HepG2 (cell line): ENCODE results near the gene VDR. TPM values are rescaled to one million over a fixed set of nuclear protein-coding genes. Genes with fewer than 3 reads are reported as not detected.

Experiments
- AFF4 ChIP-seq: sonication (generic); formaldehyde crosslinking; IDR thresholded peaks from 2 replicates; pipeline ENCODE4 v1.4.0; 2020; ENCODE audit warnings: missing genetic modification reagents
- ESRRA ChIP-seq: sonication (generic); formaldehyde crosslinking; IDR thresholded peaks from 2 replicates; pipeline ENCODE4 v1.5.1; 2020; ENCODE audit warnings: mild to moderate bottlenecking, low read depth, missing genetic modification reagents
- GLMP ChIP-seq: sonication (generic); formaldehyde crosslinking; IDR thresholded peaks from 2 replicates; pipeline ENCODE4 v1.9.0; 2021; ENCODE audit warnings: missing genetic modification reagents, mild to moderate bottlenecking, borderline replicate concordance
- JUNB ChIP-seq: sonication (generic); formaldehyde crosslinking; IDR thresholded peaks from 2 replicates; pipeline ENCODE4 v1.8.0; 2022; ENCODE audit warnings: missing genetic modification reagents, mild to moderate bottlenecking, borderline replicate concordance
- MED8 ChIP-seq: sonication (generic); formaldehyde crosslinking; IDR thresholded peaks from 2 replicates; pipeline ENCODE4 v1.8.1; 2023; ENCODE audit warnings: mild to moderate bottlenecking, missing genetic modification reagents; ENCODE audit not compliant: insufficient replicate concordance
- NR2F1 ChIP-seq, 2 experiments: fragments of 450-650 bp in 1 of 2; formaldehyde crosslinking in 1 of 2; IDR thresholded peaks; 2 replicates each; pipeline versions ENCODE4 v1.5.0 to v1.6.1; 2016 to 2020; ENCODE audit warnings: mild to moderate bottlenecking in 1 of 2, missing compliant biosample characterization in 1 of 2, missing genetic modification reagents in 1 of 2, moderate library complexity in 1 of 2
- RBAK ChIP-seq: sonication (generic); formaldehyde crosslinking; IDR thresholded peaks from 2 replicates; pipeline ENCODE4 v1.5.1; 2020; ENCODE audit warnings: mild to moderate bottlenecking, missing genetic modification reagents
- SMAD1 ChIP-seq: sonication (generic); formaldehyde crosslinking; IDR thresholded peaks from 2 replicates; pipeline ENCODE4 v1.4.0; 2020; ENCODE audit warnings: missing genetic modification reagents, low read depth, mild to moderate bottlenecking, borderline replicate concordance
- TCF12 ChIP-seq, 2 experiments: fragments of 450-650 bp in 1 of 2; sonication (generic) in 1 of 2; formaldehyde crosslinking in 1 of 2; IDR thresholded peaks; 2 replicates each; pipeline versions ENCODE4 v1.6.1 to v1.8.0; 2017 to 2022; ENCODE audit warnings: antibody characterized with exemption in 1 of 2, mild to moderate bottlenecking in 1 of 2, missing genetic modification reagents in 1 of 2, moderate library complexity in 1 of 2
- ZBTB21 ChIP-seq: sonication (generic); formaldehyde crosslinking; IDR thresholded peaks from 2 replicates; pipeline ENCODE4 v1.4.0; 2020; ENCODE audit warnings: missing genetic modification reagents
- ZBTB40 ChIP-seq, 2 experiments: fragments of 450-650 bp in 1 of 2; sonication (generic) in 1 of 2; formaldehyde crosslinking in 1 of 2; IDR thresholded peaks; 2 replicates each; pipeline versions ENCODE4 v1.6.1 to v1.8.0; 2016 to 2022; ENCODE audit warnings: antibody characterized with exemption in 1 of 2, mild to moderate bottlenecking in 1 of 2, missing genetic modification reagents in 1 of 2
- ZNF367 ChIP-seq: sonication (generic); formaldehyde crosslinking; IDR thresholded peaks from 2 replicates; pipeline ENCODE4 v1.4.0; 2020; ENCODE audit warnings: missing genetic modification reagents, borderline replicate concordance
- ZSCAN21 ChIP-seq: sonication (generic); formaldehyde crosslinking; IDR thresholded peaks from 2 replicates; pipeline ENCODE4 v1.8.0; 2022; ENCODE audit warnings: mild to moderate bottlenecking, missing genetic modification reagents, moderate library complexity, borderline replicate concordance
- polyA plus RNA-seq, 8 experiments: library from polyadenylated mRNA; depleted of rRNA in 3 of 8; stranded (reverse) in 7 of 8; unstranded in 1 of 8; fragments of >200 nt; fragmentation: Illumina TruSeq in 4 of 8; extraction: Trizol in 4 of 8; gene quantifications; 2 replicates each; pipeline versions ENCODE4 v1.2.1 to v1.2.3, GENCODE V29; 2011 to 2016; ENCODE audit warnings: low read depth in 4 of 8, missing spikeins in 1 of 8, mixed read lengths in 1 of 8; ENCODE audit not compliant: insufficient read depth in 1 of 8
- total RNA-seq, 5 experiments: library from RNA; depleted of rRNA; stranded (reverse); fragments of >200 nt; fragmentation: Illumina TruSeq; extraction: Trizol; gene quantifications; 2 replicates each; pipeline ENCODE4 v1.2.3, GENCODE V29; 2016; ENCODE audit warnings: low read depth in 1 of 5

VDR gene
- total and polyA plus RNA-seq, 2 of the 13 experiments (the other 11 are each of a cell fraction or from before 2014, with no cell fraction given), result 0.08 to 0.33 TPM

GRCh38 chr12:47870175-47870781 is 34.5 kb downstream of the VDR start (continued):
- TF ChIP-seq RBAK (CRISPR knock-in tag) (no peak), SMAD1 (CRISPR knock-in tag) (no peak), ZBTB21 (no peak), ZSCAN21 (no peak), NR2F1 (CRISPR knock-in tag; IDR thresholded peaks at IDR 0.05) (no peak; a peak in 1 of 4 replicates), MED8 (no peak), AFF4 (CRISPR knock-in tag) (no peak), ZBTB40 (IDR thresholded peaks at IDR 0.05) (no peak), ZBTB40 (CRISPR knock-in tag; IDR thresholded peaks at IDR 0.05) (no peak), TCF12 (IDR thresholded peaks at IDR 0.05) (no peak), TCF12 (CRISPR knock-in tag; IDR thresholded peaks at IDR 0.05) (no peak), ZNF367 (CRISPR knock-in tag) (no peak), JUNB (CRISPR knock-in tag) (no peak), GLMP (CRISPR knock-in tag) (no peak), ESRRA (no peak)
